Measurements from ENCODE around the gene GCM1. TPM values are rescaled to one million over a fixed set of nuclear protein-coding genes. Genes with fewer than 3 reads are reported as not detected.

GCM1 gene
- total RNA-seq, 1 donor from 2014 or later, result not detected

GRCh38 chr6:53089948-53090347 is 58.7 kb downstream of the GCM1 start:
- no peak for DNase-seq (ENCODE audit: low read depth)
- TF ChIP-seq, protein P1, sequence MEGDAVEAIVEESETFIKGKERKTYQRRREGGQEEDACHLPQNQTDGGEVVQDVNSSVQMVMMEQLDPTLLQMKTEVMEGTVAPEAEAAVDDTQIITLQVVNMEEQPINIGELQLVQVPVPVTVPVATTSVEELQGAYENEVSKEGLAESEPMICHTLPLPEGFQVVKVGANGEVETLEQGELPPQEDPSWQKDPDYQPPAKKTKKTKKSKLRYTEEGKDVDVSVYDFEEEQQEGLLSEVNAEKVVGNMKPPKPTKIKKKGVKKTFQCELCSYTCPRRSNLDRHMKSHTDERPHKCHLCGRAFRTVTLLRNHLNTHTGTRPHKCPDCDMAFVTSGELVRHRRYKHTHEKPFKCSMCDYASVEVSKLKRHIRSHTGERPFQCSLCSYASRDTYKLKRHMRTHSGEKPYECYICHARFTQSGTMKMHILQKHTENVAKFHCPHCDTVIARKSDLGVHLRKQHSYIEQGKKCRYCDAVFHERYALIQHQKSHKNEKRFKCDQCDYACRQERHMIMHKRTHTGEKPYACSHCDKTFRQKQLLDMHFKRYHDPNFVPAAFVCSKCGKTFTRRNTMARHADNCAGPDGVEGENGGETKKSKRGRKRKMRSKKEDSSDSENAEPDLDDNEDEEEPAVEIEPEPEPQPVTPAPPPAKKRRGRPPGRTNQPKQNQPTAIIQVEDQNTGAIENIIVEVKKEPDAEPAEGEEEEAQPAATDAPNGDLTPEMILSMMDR (IDR thresholded peaks at IDR 0.05; ENCODE audit: insufficient read depth, low read length, poor library complexity, severe bottlenecking), result no peak
- Histone ChIP-seq H3K4me3 (ENCODE audit: low read depth, low read length) (no peak overlapping the region), H3K36me3 (ENCODE audit: control insufficient read depth, insufficient read depth, low read length) (no peaks in the 10 kb centered on the region), H3K27me3 (ENCODE audit: control insufficient read depth, insufficient read depth, low read length) (no peaks in the 10 kb centered on the region)

DNA sequence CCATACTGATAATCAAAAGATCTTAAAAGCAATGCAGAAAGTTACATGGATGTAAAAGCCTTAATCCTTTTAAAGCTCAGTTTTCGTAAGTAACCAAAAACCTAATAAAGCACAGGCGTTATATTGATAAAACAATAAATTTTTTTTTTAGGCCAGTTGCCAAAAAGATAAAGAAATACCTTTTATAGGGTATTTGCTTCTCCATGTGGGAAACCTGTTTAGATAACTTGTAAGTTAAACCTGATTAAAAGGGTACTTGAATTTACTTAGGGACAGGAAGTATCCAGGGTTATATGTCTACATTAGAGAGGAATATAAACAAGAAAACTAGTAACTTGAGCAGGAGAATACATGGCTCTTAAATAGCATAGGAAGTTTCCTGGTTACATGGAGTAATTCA is 62.3 kb downstream of the GCM1 start:
- H3K36me3 ChIP-seq (ENCODE audit: control insufficient read depth, insufficient read depth, low read length), result no peaks in the 10 kb centered on the region
- TF ChIP-seq, protein P1 (IDR thresholded peaks at IDR 0.05; ENCODE audit: insufficient read depth, low read length, poor library complexity, severe bottlenecking), result no peak
- no peaks in the 10 kb centered on the region for H3K27me3 ChIP-seq (ENCODE audit: control insufficient read depth, insufficient read depth, low read length)
- no peak overlapping the region for H3K4me3 ChIP-seq (ENCODE audit: low read depth, low read length)
- DNase-seq (ENCODE audit: low read depth), result no peak

GRCh38 chr6:53080813-53081212 is 67.8 kb downstream of the GCM1 start:
- DNase-seq (ENCODE audit: low read depth), result no peak
- Histone ChIP-seq H3K4me3 (ENCODE audit: low read depth, low read length) (no peak overlapping the region), H3K27me3 (ENCODE audit: control insufficient read depth, insufficient read depth, low read length) (no peaks in the 10 kb centered on the region), H3K36me3 (ENCODE audit: control insufficient read depth, insufficient read depth, low read length) (no peaks in the 10 kb centered on the region)
- TF ChIP-seq, protein P1 (IDR thresholded peaks at IDR 0.05; ENCODE audit: insufficient read depth, low read length, poor library complexity, severe bottlenecking), result no peak

Other genes starting within 250 kb of the GCM1 start
- gene GSTA3, start 239.1 kb downstream of the GCM1 start, total RNA-seq, result not detected in 2 replicates
- 13.1 and 14.3 TPM in 2 replicates for gene GSTA4, start 153.6 kb downstream of the GCM1 start, total RNA-seq
- gene CILK1, start 87.0 kb downstream of the GCM1 start, total RNA-seq, result 9.5 and 10.1 TPM in 2 replicates
- gene FBXO9, start 83.4 kb downstream of the GCM1 start, total RNA-seq, result 20.0 and 20.9 TPM in 2 replicates
- 63.6 and 74.6 TPM in 2 replicates for gene ELOVL5, start 200.1 kb upstream of the GCM1 start, total RNA-seq